ENCODE results near the gene FADS2. TPM values are rescaled to one million over a fixed set of nuclear protein-coding genes. Genes with fewer than 3 reads are reported as not detected.

Gene FADS2
- total and polyA plus RNA-seq, 4 donors, result 44.5 to 165 (median 78.8) TPM

- Histone ChIP-seq H3K9ac (ENCODE audit: insufficient read depth in 1 of 2, low read length in 2 of 2) (no peak overlapping the region), H3K4me3 (no peak overlapping the region), H3K4me1 (ENCODE audit: control insufficient read depth in 5 of 5, insufficient read depth in 5 of 5, low read length in 5 of 5) (peaks cover 0 to 37% (median 17%) of the 10 kb centered on the region in 5 donors), H3K9me3 (ENCODE audit: control insufficient read depth in 4 of 4, insufficient read depth in 3 of 4, low read length in 3 of 4) (no peaks in the 10 kb centered on the region), H3K27ac (ENCODE audit: low read depth in 1 of 2, low read length in 1 of 2) (no peak overlapping the region), H3K27me3 (ENCODE audit: control insufficient read depth in 3 of 3, insufficient read depth in 3 of 3, low read length in 2 of 3) (peaks cover 0 to 3% (median 0%) of the 10 kb centered on the region in 3 donors), H3K36me3 (ENCODE audit: control insufficient read depth in 4 of 4, insufficient read depth in 4 of 4, low read length in 4 of 4) (no peaks in the 10 kb centered on the region)
- WGBS, 2 donors, result 55 to 71% methylated on average over 6 of the region's 6 CpGs
- ATAC-seq (ENCODE audit: insufficient read depth, low FRiP score), result no peak
- TF ChIP-seq CTCF (IDR thresholded peaks at IDR 0.05; ENCODE audit: control extremely low read depth, extremely low read depth), result no peak
- DNase-seq, result no peak
Observed at GRCh38 chr11:61912530-61912898, 84.4 kb downstream of the FADS2 start.

- DNase-seq (no peak), ATAC-seq (ENCODE audit: insufficient read depth, low FRiP score) (no peak)
- no peaks in the 10 kb centered on the region for H3K36me3 ChIP-seq (ENCODE audit: control insufficient read depth in 4 of 4, insufficient read depth in 4 of 4, low read length in 4 of 4)
- no peak overlapping the region for H3K4me3 ChIP-seq
- peaks cover 0 to 8% (median 0%) of the 10 kb centered on the region in 3 donors for H3K27me3 ChIP-seq (ENCODE audit: control insufficient read depth in 3 of 3, insufficient read depth in 3 of 3, low read length in 2 of 3)
- no peak overlapping the region for H3K27ac ChIP-seq (ENCODE audit: low read depth in 1 of 2, low read length in 1 of 2)
- no peaks in the 10 kb centered on the region for H3K9me3 ChIP-seq (ENCODE audit: control insufficient read depth in 4 of 4, insufficient read depth in 3 of 4, low read length in 3 of 4)
- peaks cover 0 to 43% (median 21%) of the 10 kb centered on the region in 5 donors for H3K4me1 ChIP-seq (ENCODE audit: control insufficient read depth in 5 of 5, insufficient read depth in 5 of 5, low read length in 5 of 5)
- no peak for TF ChIP-seq CTCF (IDR thresholded peaks at IDR 0.05; ENCODE audit: control extremely low read depth, extremely low read depth)
- no peak overlapping the region for H3K9ac ChIP-seq (ENCODE audit: insufficient read depth in 1 of 2, low read length in 2 of 2)
- 74 to 78% methylated on average over 17 to 18 of the region's 18 CpGs for WGBS, 2 donors
Observed at GRCh38 chr11:61912991-61913698, 85.0 kb downstream of the FADS2 start.

GRCh38 chr11:61913699-61914395 lies 85.7 kb downstream of the FADS2 start:
- H3K36me3 ChIP-seq (ENCODE audit: control insufficient read depth in 4 of 4, insufficient read depth in 4 of 4, low read length in 4 of 4), result no peaks in the 10 kb centered on the region
- peaks cover 0 to 13% (median 0%) of the 10 kb centered on the region in 3 donors for H3K27me3 ChIP-seq (ENCODE audit: control insufficient read depth in 3 of 3, insufficient read depth in 3 of 3, low read length in 2 of 3)
- peaks cover 0 to 39% (median 21%) of the 10 kb centered on the region in 5 donors for H3K4me1 ChIP-seq (ENCODE audit: control insufficient read depth in 5 of 5, insufficient read depth in 5 of 5, low read length in 5 of 5)
- TF ChIP-seq CTCF (IDR thresholded peaks at IDR 0.05; ENCODE audit: control extremely low read depth, extremely low read depth), result no peak
- DNase-seq (no peak), ATAC-seq (ENCODE audit: insufficient read depth, low FRiP score) (no peak)
- 83 to 89% methylated on average over 8 of the region's 8 CpGs for WGBS, 2 donors
- H3K9ac ChIP-seq (ENCODE audit: insufficient read depth in 1 of 2, low read length in 2 of 2), result no peak overlapping the region
- H3K27ac ChIP-seq (ENCODE audit: low read depth in 1 of 2, low read length in 1 of 2), result no peak overlapping the region
- H3K9me3 ChIP-seq (ENCODE audit: control insufficient read depth in 4 of 4, insufficient read depth in 3 of 4, low read length in 3 of 4), result no peaks in the 10 kb centered on the region
- H3K4me3 ChIP-seq, result no peak overlapping the region
